Measurements from ENCODE around the gene USH2A. TPM values are rescaled to one million over a fixed set of nuclear protein-coding genes. Genes with fewer than 3 reads are reported as not detected.

Gene USH2A
- total RNA-seq, 4 donors from 2014 or later: under 0.01 TPM; not detected in 3

DNA sequence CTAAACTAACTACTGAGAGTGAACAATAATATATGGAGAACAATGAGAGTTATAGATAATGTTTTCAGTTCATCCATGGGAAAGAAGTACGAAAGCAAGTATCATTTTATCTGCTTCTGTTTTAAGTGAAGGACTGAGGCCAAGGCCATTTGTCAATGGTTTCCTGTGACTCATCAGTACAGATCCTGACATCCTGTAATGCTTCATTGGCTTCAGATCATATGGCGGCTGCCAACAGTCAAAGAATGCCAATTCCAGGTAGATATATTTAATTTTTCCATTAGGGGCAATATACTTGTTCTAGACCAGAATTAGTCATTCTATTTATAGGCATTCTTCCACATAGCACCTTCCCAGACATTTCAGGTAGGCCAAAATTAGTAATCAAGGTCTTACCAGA, 97.3 kb downstream of the USH2A start:
- Histone ChIP-seq H3K27me3 (no peaks in the 10 kb centered on the region), H3K27ac (no peak overlapping the region), H3K36me3 (no peaks in the 10 kb centered on the region), H3K9me3 (no peaks in the 10 kb centered on the region), H3K4me1 (peaks cover 0 to 5% (median 0%) of the 10 kb centered on the region in 4 donors), H3K4me3 (no peak overlapping the region)
- no peak for TF ChIP-seq CTCF (IDR thresholded peaks at IDR 0.05)
- no peak for TF ChIP-seq POLR2A (IDR thresholded peaks at IDR 0.05)
- no peak for TF ChIP-seq POLR2AphosphoS5 (IDR thresholded peaks at IDR 0.05)
- TF ChIP-seq EP300 (IDR thresholded peaks at IDR 0.05; ENCODE audit: low read depth): no peak
- in situ Hi-C loops (cut with MboI; ENCODE audit: low pct_ligation_motif_present in 1 of 4, low pct_unique_long_range_greater_than_20kb in 1 of 4, low sequenced_read_pairs in 3 of 4): no loop called here
- intact Hi-C loops (cut with DNase I; ENCODE audit: low total_unique reads): no loop called here
- DNase-seq: no peak
- WGBS, 2 donors (ENCODE audit: low coverage in 1 of 2): 77 to 81% methylated on average over 2 of the region's 2 CpGs

DNA sequence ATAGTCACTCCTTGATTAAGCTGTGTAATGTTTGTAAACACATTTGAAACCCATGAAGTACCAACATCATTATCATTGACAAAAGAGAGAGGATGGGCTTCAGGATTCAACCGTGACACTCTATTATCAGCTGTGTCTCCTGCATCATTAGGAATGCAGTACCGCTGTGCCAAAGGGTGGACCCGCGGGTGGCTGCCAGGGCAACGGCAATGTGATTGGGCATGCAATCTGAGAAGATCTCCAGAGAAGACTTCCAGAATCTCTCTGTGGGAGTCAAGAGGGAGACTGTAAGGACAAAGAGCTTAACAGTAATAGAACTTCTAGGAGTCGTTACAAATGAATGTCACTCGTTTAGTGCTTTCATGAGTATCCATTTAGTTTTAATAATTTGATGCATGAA, 97.9 kb downstream of the USH2A start:
- TF ChIP-seq CTCF (IDR thresholded peaks at IDR 0.05) (no peak), EP300 (IDR thresholded peaks at IDR 0.05; ENCODE audit: low read depth) (no peak), POLR2A (IDR thresholded peaks at IDR 0.05) (no peak), POLR2AphosphoS5 (IDR thresholded peaks at IDR 0.05) (no peak)
- in situ Hi-C loops (cut with MboI; ENCODE audit: low pct_ligation_motif_present in 1 of 4, low pct_unique_long_range_greater_than_20kb in 1 of 4, low sequenced_read_pairs in 3 of 4): no loop called here
- no peak for DNase-seq
- intact Hi-C loops (cut with DNase I; ENCODE audit: low total_unique reads): no loop called here
- no peaks in the 10 kb centered on the region for H3K36me3 ChIP-seq
- no peak overlapping the region for H3K27ac ChIP-seq
- H3K9me3 ChIP-seq: no peaks in the 10 kb centered on the region
- no peak overlapping the region for H3K4me3 ChIP-seq
- peaks cover 0 to 5% (median 0%) of the 10 kb centered on the region in 4 donors for H3K4me1 ChIP-seq
- H3K27me3 ChIP-seq: no peaks in the 10 kb centered on the region
- WGBS, 2 donors (ENCODE audit: low coverage in 1 of 2): 88 to 89% methylated on average over 7 of the region's 7 CpGs

DNA sequence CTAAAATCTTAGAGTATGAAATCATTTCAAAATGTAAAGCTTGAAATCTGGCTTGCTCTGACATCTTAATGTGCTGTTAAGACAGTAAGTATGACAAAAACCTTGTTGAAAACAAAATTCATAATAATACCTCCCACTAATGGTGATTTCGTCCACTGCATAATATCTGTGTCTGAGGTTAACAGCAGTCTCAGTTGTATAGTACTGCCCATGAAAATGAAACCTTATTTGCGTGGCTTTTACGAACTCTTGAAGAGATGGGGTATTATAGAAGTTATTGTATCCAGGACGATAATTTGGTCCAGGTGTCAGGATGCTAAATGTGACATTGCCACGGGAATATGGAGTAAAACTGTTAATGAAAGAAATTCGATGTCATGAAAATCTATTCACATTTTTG, 99.9 kb downstream of the USH2A start:
- TF ChIP-seq POLR2AphosphoS5 (IDR thresholded peaks at IDR 0.05) (no peak), POLR2A (IDR thresholded peaks at IDR 0.05) (no peak), CTCF (IDR thresholded peaks at IDR 0.05) (no peak), EP300 (IDR thresholded peaks at IDR 0.05; ENCODE audit: low read depth) (no peak)
- WGBS, 2 donors (ENCODE audit: low coverage in 1 of 2): 62 to 78% methylated on average over 5 to 6 of the region's 6 CpGs
- Histone ChIP-seq H3K27me3 (no peaks in the 10 kb centered on the region), H3K4me1 (peaks cover 0 to 5% (median 0%) of the 10 kb centered on the region in 4 donors), H3K27ac (no peak overlapping the region), H3K36me3 (no peaks in the 10 kb centered on the region), H3K4me3 (no peak overlapping the region), H3K9me3 (no peaks in the 10 kb centered on the region)
- no peak for DNase-seq
- intact Hi-C loops (cut with DNase I; ENCODE audit: low total_unique reads) (no loop called here), in situ Hi-C loops (cut with MboI; ENCODE audit: low pct_ligation_motif_present in 1 of 4, low pct_unique_long_range_greater_than_20kb in 1 of 4, low sequenced_read_pairs in 3 of 4) (no loop called here)

DNA sequence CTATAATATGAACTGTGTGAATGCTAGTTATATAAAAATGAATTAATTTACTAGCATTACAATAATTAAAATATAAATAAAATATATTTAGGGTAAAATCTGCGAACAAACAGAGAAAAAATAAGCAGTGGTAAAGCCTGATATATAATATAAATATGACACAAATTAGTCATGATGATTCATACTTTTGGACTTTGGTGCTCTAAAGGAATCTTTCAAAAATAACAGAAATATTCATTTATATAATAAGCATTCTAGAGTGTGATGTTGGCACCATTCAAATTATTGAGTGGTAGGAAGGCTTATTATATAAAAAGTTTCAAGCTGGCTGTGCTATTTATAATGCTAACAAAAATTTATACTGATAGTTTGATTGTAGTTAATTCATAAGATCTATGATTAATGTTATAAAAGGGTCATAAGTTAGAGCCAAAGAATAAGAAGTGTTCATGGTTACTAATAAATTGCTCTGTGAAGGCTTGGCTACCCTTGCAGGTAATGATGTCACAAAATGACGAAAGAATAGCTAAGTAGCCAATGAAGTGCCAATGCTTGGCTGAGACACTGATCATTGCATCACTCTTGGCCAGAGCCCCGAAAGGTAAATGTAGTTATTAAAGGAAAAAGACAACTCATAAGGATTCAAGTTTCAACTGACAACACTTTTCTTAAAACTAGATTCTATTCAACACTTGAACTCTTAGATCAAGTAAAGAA, 108.7 kb downstream of the USH2A start:
- intact Hi-C loops (cut with DNase I; ENCODE audit: low total_unique reads): no loop called here
- 76 to 78% methylated on average over 3 of the region's 3 CpGs for WGBS, 2 donors (ENCODE audit: low coverage in 1 of 2)
- in situ Hi-C loops (cut with MboI; ENCODE audit: low pct_ligation_motif_present in 1 of 4, low pct_unique_long_range_greater_than_20kb in 1 of 4, low sequenced_read_pairs in 3 of 4): no loop called here

More for the DNA sequence above, 108.7 kb downstream of the USH2A start:
- Histone ChIP-seq H3K4me1 (no peaks in the 10 kb centered on the region), H3K9me3 (no peaks in the 10 kb centered on the region), H3K27ac (no peak overlapping the region), H3K27me3 (no peaks in the 10 kb centered on the region), H3K4me3 (no peak overlapping the region), H3K36me3 (no peaks in the 10 kb centered on the region)
- no peak for TF ChIP-seq EP300 (IDR thresholded peaks at IDR 0.05; ENCODE audit: low read depth)
- TF ChIP-seq POLR2A (IDR thresholded peaks at IDR 0.05): no peak
- TF ChIP-seq POLR2AphosphoS5 (IDR thresholded peaks at IDR 0.05): no peak
- TF ChIP-seq CTCF (IDR thresholded peaks at IDR 0.05): no peak
- DNase-seq: no peak

Data from transverse colon (tissue), 4 donors.